ENCODE results near the gene JADE1. TPM values are rescaled to one million over a fixed set of nuclear protein-coding genes. Genes with fewer than 3 reads are reported as not detected.

Gene JADE1
- total RNA-seq, 1 experiment from 2014 or later, result 34.5 TPM

- no peak for DNase-seq (ENCODE audit: low spot score)
- in situ Hi-C loops (cut with HindIII; ENCODE audit: low sequenced_read_pairs), result no loop called here
Observed at GRCh38 chr4:128865132-128865531, 55.6 kb downstream of the JADE1 start.

- DNase-seq (ENCODE audit: low spot score), result no peak
- in situ Hi-C loops (cut with HindIII; ENCODE audit: low sequenced_read_pairs), result no loop called here
Observed at GRCh38 chr4:128866269-128866668, 56.8 kb downstream of the JADE1 start.

- DNase-seq (ENCODE audit: low spot score), result no peak
- in situ Hi-C loops (cut with HindIII; ENCODE audit: low sequenced_read_pairs), result no loop called here
Observed at GRCh38 chr4:128866691-128867090, 57.2 kb downstream of the JADE1 start.

- in situ Hi-C loops (cut with HindIII; ENCODE audit: low sequenced_read_pairs), result no loop called here
- DNase-seq (ENCODE audit: low spot score), result no peak
Observed at GRCh38 chr4:128868758-128869157, 59.3 kb downstream of the JADE1 start.

GRCh38 chr4:128869776-128870509 lies 60.4 kb downstream of the JADE1 start:
- DNase-seq (ENCODE audit: low spot score), result no peak
- in situ Hi-C loops (cut with HindIII; ENCODE audit: low sequenced_read_pairs), result no loop called here

GRCh38 chr4:128871948-128872347 lies 62.4 kb downstream of the JADE1 start:
- in situ Hi-C loops (cut with HindIII; ENCODE audit: low sequenced_read_pairs), result no loop called here

GRCh38 chr4:128876200-128876599 lies 66.7 kb downstream of the JADE1 start:
- in situ Hi-C loops (cut with HindIII; ENCODE audit: low sequenced_read_pairs), result no loop called here

More at GRCh38 chr4:128871948-128872347, 62.4 kb downstream of the JADE1 start:
- DNase-seq (ENCODE audit: low spot score), result no peak

GRCh38 chr4:128877934-128878333 lies 68.4 kb downstream of the JADE1 start:
- in situ Hi-C loops (cut with HindIII; ENCODE audit: low sequenced_read_pairs), result no loop called here
- DNase-seq (ENCODE audit: low spot score), result no peak

More at GRCh38 chr4:128876200-128876599, 66.7 kb downstream of the JADE1 start:
- DNase-seq (ENCODE audit: low spot score), result no peak

GRCh38 chr4:128879283-128879682 lies 69.8 kb downstream of the JADE1 start:
- in situ Hi-C loops (cut with HindIII; ENCODE audit: low sequenced_read_pairs), result no loop called here

GRCh38 chr4:128879971-128880370 lies 70.5 kb downstream of the JADE1 start:
- in situ Hi-C loops (cut with HindIII; ENCODE audit: low sequenced_read_pairs), result no loop called here
- DNase-seq (ENCODE audit: low spot score), result no peak

More at GRCh38 chr4:128879283-128879682, 69.8 kb downstream of the JADE1 start:
- no peak for DNase-seq (ENCODE audit: low spot score)

GRCh38 chr4:128880662-128881061 lies 71.2 kb downstream of the JADE1 start:
- no peak for DNase-seq (ENCODE audit: low spot score)
- in situ Hi-C loops (cut with HindIII; ENCODE audit: low sequenced_read_pairs), result no loop called here

GRCh38 chr4:128904821-128905220 lies 95.3 kb downstream of the JADE1 start:
- in situ Hi-C loops (cut with HindIII; ENCODE audit: low sequenced_read_pairs), result no loop called here
- DNase-seq (ENCODE audit: low spot score), result no peak

- DNase-seq (ENCODE audit: low spot score), result no peak
- in situ Hi-C loops (cut with HindIII; ENCODE audit: low sequenced_read_pairs), result no loop called here
Observed at GRCh38 chr4:128906581-128906980, 97.1 kb downstream of the JADE1 start.

GRCh38 chr4:128907981-128908380 lies 98.5 kb downstream of the JADE1 start:
- no peak for DNase-seq (ENCODE audit: low spot score)
- in situ Hi-C loops (cut with HindIII; ENCODE audit: low sequenced_read_pairs), result no loop called here

GRCh38 chr4:128908735-128909134 lies 99.2 kb downstream of the JADE1 start:
- in situ Hi-C loops (cut with HindIII; ENCODE audit: low sequenced_read_pairs), result no loop called here
- no peak for DNase-seq (ENCODE audit: low spot score)

GRCh38 chr4:128913228-128913627 lies 103.7 kb downstream of the JADE1 start:
- in situ Hi-C loops (cut with HindIII; ENCODE audit: low sequenced_read_pairs), result no loop called here
- DNase-seq (ENCODE audit: low spot score), result no peak

GRCh38 chr4:128915544-128915943 lies 106.0 kb downstream of the JADE1 start:
- in situ Hi-C loops (cut with HindIII; ENCODE audit: low sequenced_read_pairs), result no loop called here
- DNase-seq (ENCODE audit: low spot score), result no peak

- in situ Hi-C loops (cut with HindIII; ENCODE audit: low sequenced_read_pairs), result no loop called here
Observed at GRCh38 chr4:128916832-128917231, 107.3 kb downstream of the JADE1 start.

GRCh38 chr4:128917781-128918180 lies 108.3 kb downstream of the JADE1 start:
- in situ Hi-C loops (cut with HindIII; ENCODE audit: low sequenced_read_pairs), result no loop called here
- DNase-seq (ENCODE audit: low spot score), result no peak

More at GRCh38 chr4:128916832-128917231, 107.3 kb downstream of the JADE1 start:
- peak; percentile 1 for DNase-seq (ENCODE audit: low spot score)

- in situ Hi-C loops (cut with HindIII; ENCODE audit: low sequenced_read_pairs), result no loop called here
- DNase-seq (ENCODE audit: low spot score), result no peak
Observed at GRCh38 chr4:128921954-128922353, 112.5 kb downstream of the JADE1 start.

Data from G401 (cell line).